Measurements from ENCODE around the gene ZGPAT.

ZGPAT gene

GRCh38 chr20:63768591-63769515 lies 61.0 kb downstream of the ZGPAT start:
- no peaks in the 10 kb centered on the region for H3K27me3 ChIP-seq
- peaks cover 0 to 21% (median 10%) of the 10 kb centered on the region in 10 experiments; a peak in 13 of 20 replicates for H3K4me1 ChIP-seq
- peak overlapping the region in 2 of 11 experiments; percentile 10 to 38; a peak in 2 of 22 replicates for H3K4me2 ChIP-seq
- peaks cover 0 to 52% (median 0%) of the 10 kb centered on the region in 11 experiments; a peak in 4 of 22 replicates for H3K36me3 ChIP-seq
- peaks cover 0 to 34% (median 0%) of the 10 kb centered on the region in 11 experiments; a peak in 4 of 22 replicates for H4K20me1 ChIP-seq
- H3K9me3 ChIP-seq (replicated peaks in 1 of 11) = no peaks in the 10 kb centered on the region
- H3K27ac ChIP-seq = no peak overlapping the region
- no peak for TF ChIP-seq Cebpa-rat (IDR thresholded peaks at IDR 0.05)
- no peak overlapping the region for H3K4me3 ChIP-seq
- no peak overlapping the region for H3K9ac ChIP-seq

- H3K9me3 ChIP-seq (replicated peaks in 1 of 11) = no peaks in the 10 kb centered on the region
- H4K20me1 ChIP-seq = peaks cover 0 to 41% (median 0%) of the 10 kb centered on the region in 11 experiments; a peak in 5 of 22 replicates
- H3K4me3 ChIP-seq = no peak overlapping the region
- no peak overlapping the region for H3K9ac ChIP-seq
- H3K4me2 ChIP-seq = peak overlapping the region in 4 of 11 experiments; percentile 10 to 38 (median 22); a peak in 5 of 22 replicates
- peaks cover 0 to 52% (median 0%) of the 10 kb centered on the region in 11 experiments; a peak in 4 of 22 replicates for H3K36me3 ChIP-seq
- H3K27me3 ChIP-seq = peaks cover 0 to 3% (median 0%) of the 10 kb centered on the region in 11 experiments; a peak in 3 of 22 replicates
- no peak for TF ChIP-seq Cebpa-rat (IDR thresholded peaks at IDR 0.05)
- peaks cover 8 to 32% (median 21%) of the 10 kb centered on the region in 10 experiments; a peak in 19 of 20 replicates for H3K4me1 ChIP-seq
- H3K27ac ChIP-seq = no peak overlapping the region
These were observed 62.1 kb downstream of the ZGPAT start for GRCh38 chr20:63769891-63770474.

- peaks cover 0 to 5% (median 0%) of the 10 kb centered on the region in 11 experiments; a peak in 3 of 22 replicates for H3K27me3 ChIP-seq
- H4K20me1 ChIP-seq = peaks cover 0 to 53% (median 0%) of the 10 kb centered on the region in 11 experiments; a peak in 6 of 22 replicates
- TF ChIP-seq Cebpa-rat (IDR thresholded peaks at IDR 0.05) = no peak
- peaks cover 0 to 61% (median 0%) of the 10 kb centered on the region in 11 experiments; a peak in 4 of 22 replicates for H3K36me3 ChIP-seq
- H3K27ac ChIP-seq = no peak overlapping the region
- no peak overlapping the region for H3K9ac ChIP-seq
- no peak overlapping the region for H3K4me2 ChIP-seq
- H3K4me1 ChIP-seq = peaks cover 12 to 39% (median 28%) of the 10 kb centered on the region in 10 experiments; a peak in 19 of 20 replicates
- H3K9me3 ChIP-seq (replicated peaks in 1 of 11) = no peaks in the 10 kb centered on the region
- H3K4me3 ChIP-seq = no peak overlapping the region
These were observed 63.3 kb downstream of the ZGPAT start for GRCh38 chr20:63771046-63771707.

DNA sequence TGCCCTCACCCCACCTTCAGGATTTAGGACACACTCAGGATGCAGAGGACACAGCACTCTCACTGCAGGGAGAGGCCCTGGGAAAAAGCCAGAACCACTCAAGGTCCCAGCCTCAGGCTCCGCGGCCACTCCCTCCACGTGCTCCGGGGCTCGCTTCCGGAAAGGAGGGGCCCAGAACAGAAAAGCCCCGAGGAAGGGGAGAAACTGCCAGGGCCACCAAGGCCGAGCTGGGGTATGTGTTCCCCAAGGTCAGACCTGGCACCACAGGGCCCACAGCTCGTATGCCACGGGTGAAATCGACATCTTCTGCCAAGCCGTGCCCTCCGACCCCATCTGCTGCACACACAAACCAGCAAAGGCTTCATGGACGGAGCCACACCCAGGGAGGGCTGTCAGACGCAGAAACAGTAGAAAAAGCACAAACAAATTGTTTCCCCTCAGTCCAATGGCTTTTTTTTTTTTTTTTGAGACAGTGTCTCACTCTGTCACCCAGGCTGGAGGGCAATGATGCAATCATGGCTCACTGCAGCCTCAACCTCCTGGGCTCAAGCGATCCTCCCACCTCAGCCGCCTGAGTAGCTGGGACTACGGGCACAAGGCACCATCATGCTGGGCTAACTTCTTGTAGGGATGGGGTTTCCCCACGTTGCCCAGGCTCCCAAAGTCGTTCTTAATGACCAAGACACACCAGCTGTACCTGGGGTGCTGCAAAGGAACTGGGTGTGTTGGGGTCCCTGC lies 65.1 kb downstream of the ZGPAT start:
- peak overlapping the region in 9 of 11 experiments; percentile 10 to 42 (median 15); a peak in 12 of 22 replicates for H3K4me2 ChIP-seq

GRCh38 chr20:63773571-63774241 lies 65.9 kb downstream of the ZGPAT start:
- H3K4me1 ChIP-seq = peaks cover 12 to 39% (median 29%) of the 10 kb centered on the region in 10 experiments; a peak in 19 of 20 replicates
- H3K4me2 ChIP-seq = peak overlapping the region; percentile 8 to 83 (median 61); a peak in 17 of 22 replicates
- H3K36me3 ChIP-seq = peaks cover 0 to 50% (median 0%) of the 10 kb centered on the region in 11 experiments; a peak in 4 of 22 replicates
- TF ChIP-seq Cebpa-rat (IDR thresholded peaks at IDR 0.05) = no peak
- H3K9ac ChIP-seq = 0 out of 22 replicates have a peak overlapping the region, but pooled peaks of 2 of the 11 experiments have one; percentile 12 to 17
- H3K27me3 ChIP-seq = peaks cover 0 to 5% (median 0%) of the 10 kb centered on the region in 11 experiments; a peak in 3 of 22 replicates
- peaks cover 0 to 11% (median 0%) of the 10 kb centered on the region in 11 experiments; a peak in 3 of 22 replicates for H3K9me3 ChIP-seq (replicated peaks in 1 of 11)
- no peak overlapping the region for H3K4me3 ChIP-seq
- peaks cover 0 to 77% (median 0%) of the 10 kb centered on the region in 11 experiments; a peak in 6 of 22 replicates for H4K20me1 ChIP-seq
- H3K27ac ChIP-seq = no peak overlapping the region

More for the DNA sequence above, 65.1 kb downstream of the ZGPAT start:
- Histone ChIP-seq H3K27me3 (peaks cover 0 to 5% (median 0%) of the 10 kb centered on the region in 11 experiments; a peak in 3 of 22 replicates), H3K4me3 (no peak overlapping the region), H3K4me1 (peaks cover 12 to 39% (median 28%) of the 10 kb centered on the region in 10 experiments; a peak in 19 of 20 replicates), H3K36me3 (peaks cover 0 to 57% (median 0%) of the 10 kb centered on the region in 11 experiments; a peak in 4 of 22 replicates), H3K27ac (no peak overlapping the region), H3K9ac (peak overlapping the region in 1 of 11 experiments; percentile 17; a peak in 1 of 22 replicates), H3K9me3 (replicated peaks in 1 of 11) (peaks cover 0 to 11% (median 0%) of the 10 kb centered on the region in 11 experiments; a peak in 3 of 22 replicates), H4K20me1 (peaks cover 0 to 71% (median 0%) of the 10 kb centered on the region in 11 experiments; a peak in 6 of 22 replicates)
- TF ChIP-seq Cebpa-rat (IDR thresholded peaks at IDR 0.05) = 0 out of 22 replicates have a peak, but pooled peaks of 1 of the 11 experiments have one; percentile 12

GRCh38 chr20:63774306-63774705 lies 66.5 kb downstream of the ZGPAT start:
- H3K36me3 ChIP-seq = peaks cover 0 to 44% (median 0%) of the 10 kb centered on the region in 11 experiments; a peak in 4 of 22 replicates
- TF ChIP-seq Cebpa-rat (IDR thresholded peaks at IDR 0.05) = no peak
- H3K27ac ChIP-seq = no peak overlapping the region
- peak overlapping the region in 2 of 11 experiments; percentile 12 to 45; a peak in 2 of 22 replicates for H3K9ac ChIP-seq
- H3K4me2 ChIP-seq = peak overlapping the region; percentile 8 to 83 (median 69); a peak in 18 of 22 replicates
- peaks cover 0 to 5% (median 0%) of the 10 kb centered on the region in 11 experiments; a peak in 3 of 22 replicates for H3K27me3 ChIP-seq
- peaks cover 12 to 37% (median 30%) of the 10 kb centered on the region in 10 experiments; a peak in 19 of 20 replicates for H3K4me1 ChIP-seq
- peaks cover 0 to 75% (median 0%) of the 10 kb centered on the region in 11 experiments; a peak in 6 of 22 replicates for H4K20me1 ChIP-seq
- peaks cover 0 to 11% (median 0%) of the 10 kb centered on the region in 11 experiments; a peak in 3 of 22 replicates for H3K9me3 ChIP-seq (replicated peaks in 1 of 11)
- no peak overlapping the region for H3K4me3 ChIP-seq
